CD4-positive, alpha-beta T cell treated with Interleukin-10 for 1 hour (primary cell): ENCODE measurements around the gene RGS6.

ENCODE experiments used
- DNase-seq: peaks from one replicate; pipeline ENCODE4 v3.0.0-alpha.2; 2020

RGS6 gene

GRCh38 chr14:72613975-72614319, 681.7 kb downstream of the RGS6 start:
- DNase-seq = no peak

GRCh38 chr14:72614365-72614764, 682.1 kb downstream of the RGS6 start:
- no peak for DNase-seq

GRCh38 chr14:72614891-72615415, 682.7 kb downstream of the RGS6 start:
- no peak for DNase-seq

- no peak for DNase-seq
These were observed 683.4 kb downstream of the RGS6 start for GRCh38 chr14:72615451-72616121.
